Keratinocyte (primary cell): ENCODE data around the gene PAIP1. TPM values are rescaled to one million over a fixed set of nuclear protein-coding genes. Genes with fewer than 3 reads are reported as not detected.

ENCODE experiments used
- DNase-seq: peaks from one replicate; pipeline ENCODE4 v3.0.0-alpha.2; 2011; ENCODE audit warnings: low read depth, missing footprints, low spot score
- FAIRE-seq: peaks from 2 replicates; lab custom pipeline; 2011; peaks lifted over from hg19 to GRCh38; lab: Jason Lieb, UNC
- H2AFZ ChIP-seq: 2 replicates; pipeline ENCODE4 v1.6.0; 2012; ENCODE audit warnings: low read length, control low read depth, inconsistent platforms; ENCODE audit not compliant: control insufficient read depth
- H3K27ac ChIP-seq: 2 replicates; pipeline ENCODE4 v1.5.1; 2011; ENCODE audit warnings: low read length; ENCODE audit not compliant: control insufficient read depth, insufficient read depth
- H3K27me3 ChIP-seq: 3 replicates; pipeline ENCODE4 v1.6.0; 2011; ENCODE audit warnings: low read length; ENCODE audit not compliant: control insufficient read depth, insufficient read depth; ENCODE audit errors: extremely low read depth
- H3K36me3 ChIP-seq, 2 experiments: 2 replicates in 1 of 2; 3 replicates in 1 of 2; pipeline ENCODE4 v1.5.1; 2011; ENCODE audit warnings: low read length in 2 of 2, mild to moderate bottlenecking in 1 of 2; ENCODE audit not compliant: control insufficient read depth in 2 of 2, insufficient read depth in 2 of 2; ENCODE audit errors: extremely low read depth in 1 of 2
- H3K4me1 ChIP-seq: 3 replicates; pipeline ENCODE4 v1.5.1; 2011; ENCODE audit warnings: low read length; ENCODE audit not compliant: control insufficient read depth, insufficient read depth; ENCODE audit errors: extremely low read depth
- H3K4me2 ChIP-seq: 3 replicates; pipeline ENCODE4 v1.6.0; 2011; ENCODE audit warnings: low read depth, low read length; ENCODE audit not compliant: control insufficient read depth, insufficient read depth; ENCODE audit errors: extremely low read depth
- H3K4me3 ChIP-seq, 3 experiments: fragments of 200-600 bp in 1 of 3; sonication (generic) in 1 of 3; 2 replicates in 2 of 3; 3 replicates in 1 of 3; pipeline ENCODE4 v1.5.1; 2011 to 2016; ENCODE audit warnings: low read length in 3 of 3, mild to moderate bottlenecking in 3 of 3, control low read depth in 2 of 3, inconsistent platforms in 1 of 3, low read depth in 1 of 3, mixed read lengths in 1 of 3, mixed run types in 1 of 3, moderate library complexity in 1 of 3; ENCODE audit not compliant: control insufficient read depth in 2 of 3, insufficient read depth in 2 of 3; ENCODE audit errors: extremely low read depth in 1 of 3
- H3K79me2 ChIP-seq: 2 replicates; pipeline ENCODE4 v1.6.0; 2012; ENCODE audit warnings: low read length; ENCODE audit not compliant: control insufficient read depth, insufficient read depth
- H3K9ac ChIP-seq: 3 replicates; pipeline ENCODE4 v1.6.0; 2011; ENCODE audit warnings: low read length; ENCODE audit not compliant: control insufficient read depth, insufficient read depth; ENCODE audit errors: extremely low read depth
- H3K9me1 ChIP-seq: 3 replicates; pipeline ENCODE4 v1.6.0; 2011; ENCODE audit warnings: low read length; ENCODE audit not compliant: control insufficient read depth, insufficient read depth; ENCODE audit errors: extremely low read depth
- H3K9me3 ChIP-seq: 2 replicates; pipeline ENCODE4 v1.5.1; 2012; ENCODE audit warnings: low read depth, low read length; ENCODE audit not compliant: control insufficient read depth
- H4K20me1 ChIP-seq: 3 replicates; pipeline ENCODE4 v1.6.0; 2011; ENCODE audit warnings: low read length; ENCODE audit not compliant: control insufficient read depth, insufficient read depth; ENCODE audit errors: extremely low read depth
- EZH2 ChIP-seq: IDR thresholded peaks from one replicate; pipeline ENCODE4 v1.6.1; 2012; ENCODE audit warnings: inconsistent platforms, mild to moderate bottlenecking, low read length, moderate library complexity
- dilution Hi-C: fragments of 300-500 bp; cut with MboI; formaldehyde crosslinking; loops from one replicate; pipeline ENCODE4 v1.7.0; 2020; ENCODE audit warnings: low sequenced_read_pairs; ENCODE audit not compliant: extremely low pct_ligation_motif_present
- polyA plus RNA-seq, 5 experiments: library from polyadenylated mRNA; depleted of rRNA in 3 of 5; stranded (reverse) in 3 of 5; stranded (forward) in 1 of 5; unstranded in 1 of 5; fragments of >200 nt; gene quantifications; 1 replicate in 1 of 5; 2 replicates in 3 of 5; 3 replicates in 1 of 5; pipeline versions ENCODE4 v1.2.1 to v1.2.3, GENCODE V29; 2011 to 2012; ENCODE audit warnings: missing spikeins in 2 of 5, low read depth in 1 of 5, low replicate concordance in 1 of 5
- TF ChIP-seq, protein P1 (sequence below), 3 experiments: IDR thresholded peaks in 1 of 3; conservative IDR thresholded peaks in 1 of 3; optimal IDR thresholded peaks in 1 of 3; 2 replicates in 2 of 3; 3 replicates in 1 of 3; pipeline versions ENCODE3 to v1.5.1; 2011; ENCODE audit warnings: low read length in 3 of 3, mild to moderate bottlenecking in 3 of 3, moderate library complexity in 2 of 3, control low read depth in 1 of 3, inconsistent platforms in 1 of 3; ENCODE audit not compliant: insufficient read depth in 2 of 3; ENCODE audit errors: extremely low read depth in 1 of 3

The PAIP1 gene
- polyA plus RNA-seq, 1 donor (not counting 4 experiments of a cell fraction or from before 2014, with no cell fraction given) = 115 TPM

DNA sequence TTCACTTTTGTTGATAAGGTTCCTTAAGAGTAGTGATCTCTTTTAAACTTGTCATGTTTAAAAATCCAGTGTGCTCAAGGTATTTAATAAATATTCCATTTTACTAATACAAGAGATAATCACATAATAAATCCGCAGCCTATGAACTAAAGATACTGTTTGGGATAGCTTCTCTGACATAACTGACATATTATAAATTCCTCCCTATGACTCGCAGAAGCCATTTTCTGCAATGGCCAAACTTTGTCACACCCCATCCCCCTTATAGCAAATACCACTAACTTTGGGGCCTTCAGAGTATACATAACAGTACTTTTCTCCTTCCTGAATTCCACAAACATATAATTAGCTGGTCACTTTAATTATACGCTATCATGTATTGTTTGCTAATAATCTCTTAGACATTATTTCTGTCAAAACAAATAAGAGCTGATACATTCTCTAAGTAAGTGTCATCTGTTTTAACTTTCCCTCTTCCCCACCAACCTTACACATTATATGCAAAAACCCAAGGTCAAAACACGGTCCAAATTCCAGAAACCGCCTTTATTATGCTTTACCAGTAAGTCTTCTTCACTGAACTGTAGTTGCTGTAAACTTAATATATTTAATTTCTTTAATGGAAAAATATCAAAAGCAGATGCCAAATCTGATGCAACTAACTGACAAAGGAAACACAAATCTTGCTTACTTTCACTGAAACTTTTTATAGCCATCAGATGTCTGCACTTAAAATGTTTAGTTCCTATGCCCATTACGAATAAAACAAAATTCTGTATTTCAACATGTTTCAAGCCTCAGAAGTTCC, 74.2 kb downstream of the PAIP1 start:
- peak overlapping the region; percentile 68 to 85 (median 73) for H3K4me3 ChIP-seq
- dilution Hi-C loops = no loop called here
- peaks cover 4% of the 10 kb centered on the region for H3K4me1 ChIP-seq
- H3K9me3 ChIP-seq = no peaks in the 10 kb centered on the region
- H3K4me2 ChIP-seq = peak overlapping the region; percentile 91
- H3K27me3 ChIP-seq = no peaks in the 10 kb centered on the region
- H3K79me2 ChIP-seq = peaks cover 27% of the 10 kb centered on the region
- peak overlapping the region; percentile 93 for H3K9ac ChIP-seq
- no peaks in the 10 kb centered on the region for H3K9me1 ChIP-seq
- H4K20me1 ChIP-seq = no peaks in the 10 kb centered on the region
- no peaks in the 10 kb centered on the region for H3K36me3 ChIP-seq
- H2AFZ ChIP-seq = peak overlapping the region; percentile 97
- TF ChIP-seq EZH2 = no peak
- TF ChIP-seq, protein P1, sequence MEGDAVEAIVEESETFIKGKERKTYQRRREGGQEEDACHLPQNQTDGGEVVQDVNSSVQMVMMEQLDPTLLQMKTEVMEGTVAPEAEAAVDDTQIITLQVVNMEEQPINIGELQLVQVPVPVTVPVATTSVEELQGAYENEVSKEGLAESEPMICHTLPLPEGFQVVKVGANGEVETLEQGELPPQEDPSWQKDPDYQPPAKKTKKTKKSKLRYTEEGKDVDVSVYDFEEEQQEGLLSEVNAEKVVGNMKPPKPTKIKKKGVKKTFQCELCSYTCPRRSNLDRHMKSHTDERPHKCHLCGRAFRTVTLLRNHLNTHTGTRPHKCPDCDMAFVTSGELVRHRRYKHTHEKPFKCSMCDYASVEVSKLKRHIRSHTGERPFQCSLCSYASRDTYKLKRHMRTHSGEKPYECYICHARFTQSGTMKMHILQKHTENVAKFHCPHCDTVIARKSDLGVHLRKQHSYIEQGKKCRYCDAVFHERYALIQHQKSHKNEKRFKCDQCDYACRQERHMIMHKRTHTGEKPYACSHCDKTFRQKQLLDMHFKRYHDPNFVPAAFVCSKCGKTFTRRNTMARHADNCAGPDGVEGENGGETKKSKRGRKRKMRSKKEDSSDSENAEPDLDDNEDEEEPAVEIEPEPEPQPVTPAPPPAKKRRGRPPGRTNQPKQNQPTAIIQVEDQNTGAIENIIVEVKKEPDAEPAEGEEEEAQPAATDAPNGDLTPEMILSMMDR (optimal IDR thresholded peaks at IDR 0.05 in 1 of 3, IDR thresholded peaks at IDR 0.05 in 1 of 3, conservative IDR thresholded peaks at IDR 0.05 in 1 of 3; ENCODE audit: extremely low read depth in 1 of 3, insufficient read depth in 2 of 3, low read length in 3 of 3) = no peak
- peak overlapping the region; percentile 96 for H3K27ac ChIP-seq
- no peak for FAIRE-seq
- no peak for DNase-seq

Other genes with a start within 250 kb of the PAIP1 start
- 201 to 512 TPM (median 381 TPM) in 3 replicates for gene HMGCS1, start 243.7 kb downstream of the PAIP1 start, polyA plus RNA-seq
- 1.5 to 2.2 TPM (median 1.9 TPM) in 3 replicates for gene CCL28, start 144.7 kb downstream of the PAIP1 start, polyA plus RNA-seq
- 14.8 to 30.7 TPM (median 29.3 TPM) in 3 replicates for gene TMEM267, start 73.2 kb downstream of the PAIP1 start, polyA plus RNA-seq
- gene C5orf34, start 41.9 kb downstream of the PAIP1 start, polyA plus RNA-seq = 2.6 to 5.8 TPM (median 2.7 TPM) in 3 replicates
- gene NNT, start 46.1 kb upstream of the PAIP1 start, polyA plus RNA-seq = 19.8 to 23.3 TPM (median 21.6 TPM) in 3 replicates